ENCODE data around the gene MMAB. TPM values are rescaled to one million over a fixed set of nuclear protein-coding genes. Genes with fewer than 3 reads are reported as not detected.

The MMAB gene
- total RNA-seq, 1 experiment from 2014 or later: 24.3 TPM

GRCh38 chr12:109580684-109581333, 7.5 kb upstream of the MMAB start:
- H3K23me2 ChIP-seq (ENCODE audit: insufficient read length, low read depth, low read length, poor library complexity, severe bottlenecking): no peaks in the 10 kb centered on the region
- no peak for TF ChIP-seq CTCF (conservative IDR thresholded peaks at IDR 0.05)
- H3K9ac ChIP-seq (ENCODE audit: extremely low read depth, insufficient read length, low read length): no peak overlapping the region
- no peak overlapping the region for H4K8ac ChIP-seq (replicated peaks; ENCODE audit: insufficient read length, low read depth, low read length)
- no peak overlapping the region for H2BK120ac ChIP-seq (ENCODE audit: low read depth, low read length, poor library complexity, severe bottlenecking)
- peaks cover 7 to 60% (median 59%) of the 10 kb centered on the region in 3 experiments; a peak in 6 of 7 replicates for H3K36me3 Mint-ChIP-seq (ENCODE audit: insufficient read depth in 1 of 3, low read depth in 3 of 3)
- H3K4ac ChIP-seq (ENCODE audit: low read depth, low read length): no peak overlapping the region
- no peak overlapping the region for H2AFZ ChIP-seq (ENCODE audit: low read length)
- no peak overlapping the region for H3K27ac ChIP-seq (ENCODE audit: insufficient read length, low read depth, low read length)
- no peak overlapping the region for H2BK20ac ChIP-seq (ENCODE audit: low read depth, low read length, poor library complexity, severe bottlenecking)
- no peaks in the 10 kb centered on the region for H3K79me2 ChIP-seq (ENCODE audit: insufficient read depth, low read length)
- H3K9me3 Mint-ChIP-seq: no peaks in the 10 kb centered on the region
- no peaks in the 10 kb centered on the region for H3K79me1 ChIP-seq (ENCODE audit: insufficient read depth, low read depth, low read length, poor library complexity, severe bottlenecking)
- no peak overlapping the region for H3K14ac ChIP-seq (ENCODE audit: insufficient read depth, low read length)
- H3T11ph ChIP-seq (ENCODE audit: low read length): no peak overlapping the region
- no peaks in the 10 kb centered on the region for H3K27me3 Mint-ChIP-seq (ENCODE audit: low read depth)
- no peak overlapping the region for H2AK5ac ChIP-seq (ENCODE audit: insufficient read length, low read length)
- no peaks in the 10 kb centered on the region for H3K9me3 ChIP-seq (ENCODE audit: control insufficient read depth, low read depth, low read length)
- H3K4me1 ChIP-seq (ENCODE audit: insufficient read depth, low read length): no peaks in the 10 kb centered on the region
- no peak overlapping the region for H3K18ac ChIP-seq (ENCODE audit: insufficient read length, low read depth, low read length)
- no peaks in the 10 kb centered on the region for H3K27me3 ChIP-seq (ENCODE audit: insufficient read depth, low read length)
- no peak overlapping the region for H2BK12ac ChIP-seq (ENCODE audit: insufficient read length, low read depth, low read length)
- H3K4me1 Mint-ChIP-seq: no peaks in the 10 kb centered on the region
- DNase-seq: no peak
- no peak overlapping the region for H4K5ac ChIP-seq (ENCODE audit: insufficient read length, low read depth, low read length)
- H4K20me1 ChIP-seq (ENCODE audit: control insufficient read depth, insufficient read depth, insufficient read length): no peaks in the 10 kb centered on the region
- no peak overlapping the region for H4K91ac ChIP-seq (ENCODE audit: insufficient read length, low read depth, low read length)
- no CpG with 5 or more reads among the region's 13 CpGs for WGBS (ENCODE audit: extremely low coverage, insufficient read length, low lambda C conversion rate)
- no peak overlapping the region for H3K23ac ChIP-seq (ENCODE audit: insufficient read length, low read depth, low read length)
- H2BK5ac ChIP-seq (ENCODE audit: insufficient read length, low read length): no peak overlapping the region
- no peak overlapping the region; a peak in 1 of 5 replicates for H3K4me3 Mint-ChIP-seq
- no peak overlapping the region for H2BK15ac ChIP-seq (ENCODE audit: low read depth, low read length)
- H3K27ac Mint-ChIP-seq: peak overlapping the region; percentile 40 to 63 (median 52); a peak in 3 of 7 replicates
- H3K4me2 ChIP-seq (ENCODE audit: insufficient read depth, insufficient read length, low read length): no peak overlapping the region
- no peak overlapping the region for H3K56ac ChIP-seq (ENCODE audit: insufficient read length, low read depth, low read length)
